Epithelial cell of esophagus (primary cell): ENCODE data around the gene CDK7.

ENCODE experiments used
- DNase-seq: peaks from one replicate; pipeline ENCODE4 v3.0.0; 2010; ENCODE audit warnings: low read depth
- H3K4me3 ChIP-seq: 2 replicates; pipeline ENCODE4 v1.5.1; 2011; ENCODE audit warnings: mild to moderate bottlenecking, low read length, control low read depth
- CTCF ChIP-seq: IDR thresholded peaks from 2 replicates; pipeline ENCODE4 v1.5.1; 2011; ENCODE audit warnings: low read depth, mild to moderate bottlenecking, low read length, control low read depth, inconsistent platforms; ENCODE audit not compliant: insufficient read depth; ENCODE audit errors: missing control alignments

CDK7 gene

DNA sequence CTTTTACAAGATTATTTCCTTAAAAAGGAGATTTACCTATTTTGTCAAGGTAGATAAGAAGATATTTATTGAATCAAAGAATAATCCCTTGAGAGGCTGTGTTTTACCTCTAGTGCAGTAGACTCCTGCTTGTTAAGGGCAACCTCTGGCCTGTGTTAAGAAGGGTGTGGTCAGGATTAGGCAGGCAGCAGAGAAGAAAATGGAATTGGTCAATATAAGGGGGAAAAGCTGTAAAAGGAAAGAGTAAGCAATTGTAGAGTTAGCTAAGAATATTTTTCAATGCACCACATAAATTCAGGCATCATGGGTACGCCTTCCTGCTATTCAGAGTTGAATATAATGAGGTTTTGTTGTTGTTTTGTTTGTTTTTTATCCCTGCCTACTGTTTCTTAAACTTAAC is 91.7 kb downstream of the CDK7 start:
- no peak for DNase-seq
- H3K4me3 ChIP-seq = no peak overlapping the region
- no peak for TF ChIP-seq CTCF
